Fibroblast of skin of left quadriceps (primary cell): Measurements from ENCODE around the gene HES4.

Experiments used
- DNase-seq, 2 experiments: peaks; one replicate each; pipeline ENCODE4 v3.0.0-alpha.2; 2013; ENCODE audit warnings: low read depth in 2 of 2

The HES4 gene, protein sequence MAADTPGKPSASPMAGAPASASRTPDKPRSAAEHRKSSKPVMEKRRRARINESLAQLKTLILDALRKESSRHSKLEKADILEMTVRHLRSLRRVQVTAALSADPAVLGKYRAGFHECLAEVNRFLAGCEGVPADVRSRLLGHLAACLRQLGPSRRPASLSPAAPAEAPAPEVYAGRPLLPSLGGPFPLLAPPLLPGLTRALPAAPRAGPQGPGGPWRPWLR

GRCh38 chr1:999725-1000356 is at the start of gene HES4:
Gene HES4 (minus strand): TSS chr1:1000097. CDS start chr1:999973, 124 bp downstream.
- peak; percentile 76 for DNase-seq

- DNase-seq: no peak
Measured at GRCh38 chr1:1048765-1049164, 48.9 kb upstream of the HES4 start.

DNA sequence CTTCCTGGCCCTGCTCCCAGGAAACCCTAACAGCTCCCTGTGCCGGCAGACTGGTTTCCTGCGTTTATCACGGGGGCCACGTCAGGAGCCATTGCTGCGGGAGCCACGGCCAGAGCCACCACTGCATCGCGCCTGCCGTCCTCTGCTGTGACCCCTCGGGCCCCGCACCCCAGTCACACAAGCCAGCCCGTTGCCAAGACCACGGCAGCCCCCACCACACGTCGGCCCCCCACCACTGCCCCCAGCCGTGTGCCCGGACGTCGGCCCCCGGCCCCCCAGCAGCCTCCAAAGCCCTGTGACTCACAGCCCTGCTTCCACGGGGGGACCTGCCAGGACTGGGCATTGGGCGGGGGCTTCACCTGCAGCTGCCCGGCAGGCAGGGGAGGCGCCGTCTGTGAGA is 48.1 kb upstream of the HES4 start:
- DNase-seq: no peak

DNA sequence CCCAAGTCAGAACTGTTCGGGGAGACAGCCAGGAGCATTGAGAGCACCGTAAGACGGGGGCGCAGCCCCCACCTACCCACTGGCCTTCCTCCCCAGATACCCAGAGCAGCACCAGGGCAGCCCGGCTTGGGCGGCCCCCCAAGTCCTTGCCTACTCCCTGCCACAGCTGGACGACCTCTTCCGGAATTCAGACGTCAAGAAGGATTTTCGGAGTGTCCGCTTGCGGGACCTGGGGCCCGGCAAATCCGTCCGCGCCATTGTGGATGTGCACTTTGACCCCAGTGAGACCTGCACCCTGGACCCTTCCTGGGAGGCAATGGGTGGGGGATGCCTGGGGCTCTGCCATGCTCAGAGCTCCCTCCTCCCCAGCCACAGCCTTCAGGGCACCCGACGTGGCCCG is 47.5 kb upstream of the HES4 start:
- DNase-seq: no peak

GRCh38 chr1:1046767-1047166 is 46.9 kb upstream of the HES4 start:
- DNase-seq: no peak

GRCh38 chr1:1046243-1046642 is 46.3 kb upstream of the HES4 start:
- no peak for DNase-seq

DNA sequence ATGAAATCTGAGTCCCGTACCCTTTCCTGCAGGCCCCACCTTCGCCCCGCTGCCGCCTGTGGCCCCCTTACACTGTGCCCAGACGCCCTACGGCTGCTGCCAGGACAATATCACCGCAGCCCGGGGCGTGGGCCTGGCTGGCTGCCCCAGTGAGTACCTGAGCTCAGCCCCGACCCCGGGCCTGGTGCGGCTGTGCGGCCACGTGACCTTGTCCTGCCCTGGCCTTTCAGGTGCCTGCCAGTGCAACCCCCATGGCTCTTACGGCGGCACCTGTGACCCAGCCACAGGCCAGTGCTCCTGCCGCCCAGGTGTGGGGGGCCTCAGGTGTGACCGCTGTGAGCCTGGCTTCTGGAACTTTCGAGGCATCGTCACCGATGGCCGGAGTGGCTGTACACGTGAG is 45.2 kb upstream of the HES4 start:
- DNase-seq: no peak

- DNase-seq: no peak
Measured at GRCh38 chr1:1044455-1045078, 44.7 kb upstream of the HES4 start.

DNA sequence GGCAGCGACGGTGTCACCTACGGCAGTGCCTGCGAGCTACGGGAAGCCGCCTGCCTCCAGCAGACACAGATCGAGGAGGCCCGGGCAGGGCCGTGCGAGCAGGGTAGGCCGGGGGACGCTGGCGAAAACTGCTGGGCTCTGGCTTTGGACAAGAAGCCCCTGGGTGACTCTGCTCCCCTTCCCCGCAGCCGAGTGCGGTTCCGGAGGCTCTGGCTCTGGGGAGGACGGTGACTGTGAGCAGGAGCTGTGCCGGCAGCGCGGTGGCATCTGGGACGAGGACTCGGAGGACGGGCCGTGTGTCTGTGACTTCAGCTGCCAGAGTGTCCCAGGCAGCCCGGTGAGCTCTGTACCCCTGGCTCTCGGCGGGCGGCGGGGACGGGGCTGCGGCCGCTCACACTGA is 44.0 kb upstream of the HES4 start:
- no peak for DNase-seq

GRCh38 chr1:1043411-1043810 is 43.5 kb upstream of the HES4 start:
- DNase-seq: no peak

- no peak for DNase-seq
Measured at GRCh38 chr1:1042835-1043234, 42.9 kb upstream of the HES4 start.

DNA sequence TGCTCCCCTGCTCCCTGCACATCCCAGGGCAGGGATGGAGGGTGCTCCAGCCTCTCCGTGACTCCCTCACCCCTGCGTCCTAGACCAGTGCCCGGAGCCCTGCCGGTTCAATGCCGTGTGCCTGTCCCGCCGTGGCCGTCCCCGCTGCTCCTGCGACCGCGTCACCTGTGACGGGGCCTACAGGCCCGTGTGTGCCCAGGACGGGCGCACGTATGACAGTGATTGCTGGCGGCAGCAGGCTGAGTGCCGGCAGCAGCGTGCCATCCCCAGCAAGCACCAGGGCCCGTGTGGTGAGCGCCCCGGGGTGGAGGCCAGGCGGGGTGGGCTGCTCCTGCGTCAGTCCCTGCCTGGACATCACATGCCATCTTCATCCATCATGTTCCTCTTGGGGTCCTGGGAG is 42.0 kb upstream of the HES4 start:
- DNase-seq: no peak

- DNase-seq: no peak
Measured at GRCh38 chr1:1041092-1041523, 41.2 kb upstream of the HES4 start.

- DNase-seq: peak; percentile 67 to 73
Measured at GRCh38 chr1:1040004-1040991, 40.4 kb upstream of the HES4 start.

DNA sequence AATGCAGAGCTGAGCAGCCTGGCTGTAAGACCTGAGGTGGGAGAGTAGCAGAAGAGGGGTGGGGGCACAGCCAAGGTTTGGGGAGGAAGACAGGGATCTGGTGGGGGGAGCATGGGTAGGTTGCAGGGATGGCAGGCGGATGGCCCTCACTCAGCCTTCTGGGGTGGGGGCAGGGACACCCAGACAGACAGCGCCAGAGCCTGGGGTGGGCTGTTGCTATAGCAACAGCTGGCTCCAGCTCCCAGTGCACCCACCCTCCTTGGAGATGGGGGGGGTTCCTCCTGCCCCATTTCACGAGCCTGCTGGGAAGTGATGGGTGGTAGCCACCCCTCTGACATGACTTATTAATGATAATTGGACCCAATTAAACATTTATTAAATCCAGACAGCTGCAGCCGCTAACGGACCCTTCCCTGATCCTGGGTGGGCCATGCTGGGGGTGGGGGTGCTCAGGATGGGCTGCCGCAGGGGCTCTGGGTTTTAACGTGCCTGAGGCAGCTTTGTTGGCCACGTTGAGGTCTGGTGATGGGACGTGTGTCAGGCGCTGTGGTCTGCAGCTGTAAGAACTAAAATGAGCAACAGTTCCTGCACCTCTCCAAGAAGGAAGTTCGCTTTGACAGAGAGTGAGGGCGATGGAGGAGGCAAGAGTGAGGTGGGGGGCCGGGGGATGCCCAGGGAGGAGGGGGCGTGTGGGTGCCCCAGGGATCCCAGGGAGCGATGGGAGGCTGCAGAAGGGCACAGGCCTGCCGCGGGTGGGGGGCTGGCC is 39.4 kb upstream of the HES4 start:
- DNase-seq: no peak

- DNase-seq: no peak
Measured at GRCh38 chr1:1038694-1039093, 38.8 kb upstream of the HES4 start.

- no peak for DNase-seq
Measured at GRCh38 chr1:1037366-1038327, 37.8 kb upstream of the HES4 start.

DNA sequence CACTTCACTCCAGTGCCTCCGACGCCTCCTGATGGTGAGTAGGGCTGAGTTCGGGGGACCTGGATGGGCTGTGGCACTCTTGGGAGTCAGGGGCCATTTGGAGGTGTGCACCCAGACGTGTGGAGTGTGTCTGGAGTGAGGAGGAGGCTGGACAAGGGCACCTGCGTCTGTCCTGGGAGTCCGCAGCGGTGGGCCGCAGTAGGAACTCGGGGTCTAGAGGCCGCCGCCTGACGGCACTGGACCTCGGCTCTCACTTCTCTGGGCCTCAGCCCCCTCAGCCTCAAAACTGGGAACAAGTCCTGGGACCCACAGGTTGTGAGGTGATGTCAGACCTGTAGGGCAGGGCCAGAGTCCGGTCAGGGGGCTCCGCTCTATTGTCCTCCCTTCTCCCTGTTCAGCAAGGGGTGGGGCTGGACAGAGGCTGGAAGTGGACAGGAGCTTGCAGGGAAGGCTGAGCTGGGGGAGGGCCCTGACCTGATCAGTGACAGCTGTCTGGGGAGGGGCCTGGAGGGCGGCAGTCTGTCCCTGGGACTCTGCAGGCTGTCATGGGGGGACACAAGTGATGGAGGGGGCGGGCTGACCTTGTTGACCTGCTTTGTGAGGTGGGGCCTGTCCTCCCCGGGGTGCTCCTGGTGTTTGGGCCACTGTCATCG is 35.5 kb upstream of the HES4 start:
- no peak for DNase-seq

GRCh38 chr1:1034439-1034781 is 34.5 kb upstream of the HES4 start:
- DNase-seq: no peak
